HepG2 (cell line): Measurements from ENCODE around the gene KATNB1. TPM values are rescaled to one million over a fixed set of nuclear protein-coding genes. Genes with fewer than 3 reads are reported as not detected.
"Not testable (repeated sequence)": the region's sequence is repeated elsewhere in the genome, so short reads cannot be mapped to it uniquely, and the experiment has no call there.

Source experiments
- ATF4 ChIP-seq, 2 experiments: fragments of 450-650 bp in 1 of 2; sonication (generic) in 1 of 2; formaldehyde crosslinking; IDR thresholded peaks; 2 replicates each; pipeline versions ENCODE4 v1.5.0 to v1.8.0; 2020 to 2022; ENCODE audit warnings: mild to moderate bottlenecking in 1 of 2, missing genetic modification reagents in 1 of 2
- FOXP1 ChIP-seq, 2 experiments: fragments of 450-650 bp in 1 of 2; IDR thresholded peaks; 2 replicates each; pipeline ENCODE4 v1.6.1; 2017 to 2018; ENCODE audit warnings: antibody characterized with exemption in 1 of 2
- HDAC2 ChIP-seq: sonication (generic); formaldehyde crosslinking; IDR thresholded peaks from 2 replicates; pipeline ENCODE4 v1.4.0; 2020; ENCODE audit warnings: missing genetic modification reagents
- HIC2 ChIP-seq: sonication (generic); formaldehyde crosslinking; IDR thresholded peaks from 2 replicates; pipeline ENCODE4 v1.9.0; 2022; ENCODE audit warnings: low read depth, missing genetic modification reagents
- HOMEZ ChIP-seq: IDR thresholded peaks from 2 replicates; pipeline ENCODE4 v1.6.1; 2016; ENCODE audit warnings: low read depth
- IRF2 ChIP-seq: IDR thresholded peaks from 2 replicates; pipeline ENCODE4 v1.6.1; 2018; ENCODE audit warnings: missing genetic modification reagents, missing compliant biosample characterization
- NR1H2 ChIP-seq: sonication (generic); formaldehyde crosslinking; IDR thresholded peaks from 2 replicates; pipeline ENCODE4 v1.8.1; 2022; ENCODE audit warnings: low read depth, missing genetic modification reagents, borderline replicate concordance
- PITX1 ChIP-seq: sonication (generic); formaldehyde crosslinking; IDR thresholded peaks from 2 replicates; pipeline ENCODE4 v1.5.1; 2020; ENCODE audit warnings: mild to moderate bottlenecking, missing genetic modification reagents
- ZFP90 ChIP-seq: sonication (generic); formaldehyde crosslinking; IDR thresholded peaks from 2 replicates; pipeline ENCODE4 v1.8.0; 2022; ENCODE audit warnings: missing genetic modification reagents, mild to moderate bottlenecking, inconsistent platforms, borderline replicate concordance
- ZHX1 ChIP-seq: sonication (generic); formaldehyde crosslinking; IDR thresholded peaks from 2 replicates; pipeline ENCODE4 v1.8.1; 2022; ENCODE audit warnings: low read depth, mild to moderate bottlenecking, missing genetic modification reagents
- ZNF121 ChIP-seq: sonication (generic); formaldehyde crosslinking; IDR thresholded peaks from 2 replicates; pipeline ENCODE4 v1.5.0; 2020; ENCODE audit warnings: mild to moderate bottlenecking, missing genetic modification reagents
- ZNF503 ChIP-seq: sonication (generic); formaldehyde crosslinking; IDR thresholded peaks from 2 replicates; pipeline ENCODE4 v1.4.0; 2020; ENCODE audit warnings: missing genetic modification reagents
- ZNF709 ChIP-seq: sonication (generic); formaldehyde crosslinking; IDR thresholded peaks from 2 replicates; pipeline ENCODE4 v1.5.0; 2020; ENCODE audit warnings: mild to moderate bottlenecking, missing genetic modification reagents
- ZNF772 ChIP-seq: sonication (generic); formaldehyde crosslinking; IDR thresholded peaks from 2 replicates; pipeline ENCODE4 v1.5.0; 2020; ENCODE audit warnings: mild to moderate bottlenecking, missing genetic modification reagents
- polyA plus RNA-seq, 8 experiments: library from polyadenylated mRNA; depleted of rRNA in 3 of 8; stranded (reverse) in 7 of 8; unstranded in 1 of 8; fragments of >200 nt; fragmentation: Illumina TruSeq in 4 of 8; extraction: Trizol in 4 of 8; gene quantifications; 2 replicates each; pipeline versions ENCODE4 v1.2.1 to v1.2.3, GENCODE V29; 2011 to 2016; ENCODE audit warnings: low read depth in 4 of 8, missing spikeins in 1 of 8, mixed read lengths in 1 of 8; ENCODE audit not compliant: insufficient read depth in 1 of 8
- total RNA-seq, 5 experiments: library from RNA; depleted of rRNA; stranded (reverse); fragments of >200 nt; fragmentation: Illumina TruSeq; extraction: Trizol; gene quantifications; 2 replicates each; pipeline ENCODE4 v1.2.3, GENCODE V29; 2016; ENCODE audit warnings: low read depth in 1 of 5
- TF ChIP-seq, protein P1 (sequence below): sonication (generic); formaldehyde crosslinking; IDR thresholded peaks from 2 replicates; pipeline ENCODE4 v1.5.0; 2020; ENCODE audit warnings: mild to moderate bottlenecking, missing genetic modification reagents, moderate library complexity

KATNB1 gene
- total and polyA plus RNA-seq, 2 of the 13 experiments (the other 11 are each of a cell fraction or from before 2014, with no cell fraction given), result 31.5 to 43.5 TPM

- not testable (repeated sequence) for TF ChIP-seq FOXP1 (IDR thresholded peaks at IDR 0.05)
- TF ChIP-seq FOXP1 (CRISPR knock-in tag; IDR thresholded peaks at IDR 0.05) (peak; percentile 85), HIC2 (CRISPR knock-in tag) (peak; percentile 75), NR1H2 (CRISPR knock-in tag) (peak; percentile 62; the same call in 1 of the 2 replicates), ZNF709 (CRISPR knock-in tag) (peak; percentile 14; the same call in 1 of the 2 replicates), ZFP90 (CRISPR knock-in tag) (0 out of 2 replicates have a peak, but pooled peaks have one; percentile 57), HDAC2 (CRISPR knock-in tag) (peak; percentile 88; the same call in 1 of the 2 replicates), IRF2 (CRISPR knock-in tag) (peak; percentile 84), ZNF772 (CRISPR knock-in tag) (0 out of 2 replicates have a peak, but pooled peaks have one; percentile 27), ZHX1 (CRISPR knock-in tag) (peak; percentile 76; the same call in 1 of the 2 replicates), ZNF121 (0 out of 2 replicates have a peak, but pooled peaks have one; percentile 31), PITX1 (peak; percentile 86), HOMEZ (CRISPR knock-in tag) (0 out of 2 replicates have a peak, but pooled peaks have one; percentile 32), ATF4 (CRISPR knock-in tag; IDR thresholded peaks at IDR 0.05) (peak in 1 of 2 experiments; percentile 85; a peak in 2 of 4 replicates), ZNF503 (CRISPR knock-in tag) (peak; percentile 88)
- TF ChIP-seq, protein P1, sequence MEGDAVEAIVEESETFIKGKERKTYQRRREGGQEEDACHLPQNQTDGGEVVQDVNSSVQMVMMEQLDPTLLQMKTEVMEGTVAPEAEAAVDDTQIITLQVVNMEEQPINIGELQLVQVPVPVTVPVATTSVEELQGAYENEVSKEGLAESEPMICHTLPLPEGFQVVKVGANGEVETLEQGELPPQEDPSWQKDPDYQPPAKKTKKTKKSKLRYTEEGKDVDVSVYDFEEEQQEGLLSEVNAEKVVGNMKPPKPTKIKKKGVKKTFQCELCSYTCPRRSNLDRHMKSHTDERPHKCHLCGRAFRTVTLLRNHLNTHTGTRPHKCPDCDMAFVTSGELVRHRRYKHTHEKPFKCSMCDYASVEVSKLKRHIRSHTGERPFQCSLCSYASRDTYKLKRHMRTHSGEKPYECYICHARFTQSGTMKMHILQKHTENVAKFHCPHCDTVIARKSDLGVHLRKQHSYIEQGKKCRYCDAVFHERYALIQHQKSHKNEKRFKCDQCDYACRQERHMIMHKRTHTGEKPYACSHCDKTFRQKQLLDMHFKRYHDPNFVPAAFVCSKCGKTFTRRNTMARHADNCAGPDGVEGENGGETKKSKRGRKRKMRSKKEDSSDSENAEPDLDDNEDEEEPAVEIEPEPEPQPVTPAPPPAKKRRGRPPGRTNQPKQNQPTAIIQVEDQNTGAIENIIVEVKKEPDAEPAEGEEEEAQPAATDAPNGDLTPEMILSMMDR, result peak; percentile 17; the same call in 1 of the 2 replicates
Observed at GRCh38 chr16:57782607-57783055, 47.1 kb downstream of the KATNB1 start (continued).
